Measurements from ENCODE around the gene CXXC5. TPM values are rescaled to one million over a fixed set of nuclear protein-coding genes. Genes with fewer than 3 reads are reported as not detected.

The CXXC5 gene
- total and polyA plus RNA-seq, 9 of the 15 experiments (the other 6 are each of a cell fraction or from before 2014, with no cell fraction given) = 1.9 to 123 (median 45.8) TPM

DNA sequence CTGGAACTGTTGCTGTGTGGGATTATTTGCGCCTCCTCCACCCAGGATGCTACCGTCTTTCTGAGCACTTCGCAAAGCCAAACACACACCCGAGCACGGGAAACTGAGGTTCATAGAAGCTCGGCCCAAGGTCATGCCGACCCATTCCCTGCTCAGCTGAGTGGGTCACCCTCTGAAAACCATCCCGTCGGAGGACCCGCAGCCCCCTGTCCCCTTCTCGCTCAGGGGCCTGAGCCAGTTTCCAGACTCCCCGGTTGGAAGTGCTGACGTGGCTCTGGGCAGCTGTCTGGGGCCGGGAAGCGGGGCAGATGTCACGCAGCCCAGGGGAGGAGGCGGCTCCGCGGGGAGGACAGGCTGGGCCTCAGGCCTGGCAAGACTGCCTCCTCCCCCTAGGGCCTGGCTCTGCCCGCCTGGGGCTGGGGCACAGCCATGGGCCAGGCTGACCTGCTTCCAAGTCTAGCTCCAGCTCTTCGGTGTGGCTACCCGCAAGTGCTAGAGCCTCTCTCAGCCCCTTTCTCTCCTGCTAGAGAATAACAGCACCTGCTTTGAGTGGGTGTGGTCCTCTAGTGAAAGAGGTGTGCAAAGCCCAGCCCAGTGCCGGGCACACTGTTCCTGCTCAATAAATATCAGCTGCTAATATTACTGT lies 9.9 kb upstream of the CXXC5 start (continued):
- TF ChIP-seq, protein P1, sequence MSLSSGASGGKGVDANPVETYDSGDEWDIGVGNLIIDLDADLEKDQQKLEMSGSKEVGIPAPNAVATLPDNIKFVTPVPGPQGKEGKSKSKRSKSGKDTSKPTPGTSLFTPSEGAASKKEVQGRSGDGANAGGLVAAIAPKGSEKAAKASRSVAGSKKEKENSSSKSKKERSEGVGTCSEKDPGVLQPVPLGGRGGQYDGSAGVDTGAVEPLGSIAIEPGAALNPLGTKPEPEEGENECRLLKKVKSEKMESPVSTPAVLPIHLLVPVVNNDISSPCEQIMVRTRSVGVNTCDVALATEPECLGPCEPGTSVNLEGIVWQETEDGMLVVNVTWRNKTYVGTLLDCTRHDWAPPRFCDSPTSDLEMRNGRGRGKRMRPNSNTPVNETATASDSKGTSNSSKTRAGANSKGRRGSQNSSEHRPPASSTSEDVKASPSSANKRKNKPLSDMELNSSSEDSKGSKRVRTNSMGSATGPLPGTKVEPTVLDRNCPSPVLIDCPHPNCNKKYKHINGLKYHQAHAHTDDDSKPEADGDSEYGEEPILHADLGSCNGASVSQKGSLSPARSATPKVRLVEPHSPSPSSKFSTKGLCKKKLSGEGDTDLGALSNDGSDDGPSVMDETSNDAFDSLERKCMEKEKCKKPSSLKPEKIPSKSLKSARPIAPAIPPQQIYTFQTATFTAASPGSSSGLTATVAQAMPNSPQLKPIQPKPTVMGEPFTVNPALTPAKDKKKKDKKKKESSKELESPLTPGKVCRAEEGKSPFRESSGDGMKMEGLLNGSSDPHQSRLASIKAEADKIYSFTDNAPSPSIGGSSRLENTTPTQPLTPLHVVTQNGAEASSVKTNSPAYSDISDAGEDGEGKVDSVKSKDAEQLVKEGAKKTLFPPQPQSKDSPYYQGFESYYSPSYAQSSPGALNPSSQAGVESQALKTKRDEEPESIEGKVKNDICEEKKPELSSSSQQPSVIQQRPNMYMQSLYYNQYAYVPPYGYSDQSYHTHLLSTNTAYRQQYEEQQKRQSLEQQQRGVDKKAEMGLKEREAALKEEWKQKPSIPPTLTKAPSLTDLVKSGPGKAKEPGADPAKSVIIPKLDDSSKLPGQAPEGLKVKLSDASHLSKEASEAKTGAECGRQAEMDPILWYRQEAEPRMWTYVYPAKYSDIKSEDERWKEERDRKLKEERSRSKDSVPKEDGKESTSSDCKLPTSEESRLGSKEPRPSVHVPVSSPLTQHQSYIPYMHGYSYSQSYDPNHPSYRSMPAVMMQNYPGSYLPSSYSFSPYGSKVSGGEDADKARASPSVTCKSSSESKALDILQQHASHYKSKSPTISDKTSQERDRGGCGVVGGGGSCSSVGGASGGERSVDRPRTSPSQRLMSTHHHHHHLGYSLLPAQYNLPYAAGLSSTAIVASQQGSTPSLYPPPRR (CRISPR knock-in tag; IDR thresholded peaks at IDR 0.05; ENCODE audit: borderline replicate concordance) = no peak
- TF ChIP-seq MYNN (IDR thresholded peaks at IDR 0.05) (no peak), MYNN (CRISPR knock-in tag; IDR thresholded peaks at IDR 0.05) (no peak), ZEB2 (IDR thresholded peaks at IDR 0.05) (no peak), TCF15 (CRISPR knock-in tag; IDR thresholded peaks at IDR 0.05) (0 out of 2 replicates have a peak, but pooled peaks have one; percentile 57), ZNF197 (CRISPR knock-in tag; IDR thresholded peaks at IDR 0.05; ENCODE audit: low read depth) (no peak), DACH1 (IDR thresholded peaks at IDR 0.05; ENCODE audit: partially characterized antibody) (no peak), PREB (CRISPR knock-in tag; IDR thresholded peaks at IDR 0.05) (no peak), EWSR1 (IDR thresholded peaks at IDR 0.05; ENCODE audit: borderline replicate concordance, low read depth, partially characterized antibody) (no peak), SIRT6 (IDR thresholded peaks at IDR 0.05; ENCODE audit: low read depth, low read length) (no peak), FOXP4 (CRISPR knock-in tag; IDR thresholded peaks at IDR 0.05; ENCODE audit: borderline replicate concordance) (no peak), SIN3A (IDR thresholded peaks at IDR 0.05; ENCODE audit: borderline replicate concordance in 2 of 2, control insufficient read depth in 1 of 2, low read depth in 2 of 2, low read length in 2 of 2) (0 out of 4 replicates have a peak, but pooled peaks of 1 of the 2 experiments have one; percentile 8)
- TF ChIP-seq, protein P2, sequence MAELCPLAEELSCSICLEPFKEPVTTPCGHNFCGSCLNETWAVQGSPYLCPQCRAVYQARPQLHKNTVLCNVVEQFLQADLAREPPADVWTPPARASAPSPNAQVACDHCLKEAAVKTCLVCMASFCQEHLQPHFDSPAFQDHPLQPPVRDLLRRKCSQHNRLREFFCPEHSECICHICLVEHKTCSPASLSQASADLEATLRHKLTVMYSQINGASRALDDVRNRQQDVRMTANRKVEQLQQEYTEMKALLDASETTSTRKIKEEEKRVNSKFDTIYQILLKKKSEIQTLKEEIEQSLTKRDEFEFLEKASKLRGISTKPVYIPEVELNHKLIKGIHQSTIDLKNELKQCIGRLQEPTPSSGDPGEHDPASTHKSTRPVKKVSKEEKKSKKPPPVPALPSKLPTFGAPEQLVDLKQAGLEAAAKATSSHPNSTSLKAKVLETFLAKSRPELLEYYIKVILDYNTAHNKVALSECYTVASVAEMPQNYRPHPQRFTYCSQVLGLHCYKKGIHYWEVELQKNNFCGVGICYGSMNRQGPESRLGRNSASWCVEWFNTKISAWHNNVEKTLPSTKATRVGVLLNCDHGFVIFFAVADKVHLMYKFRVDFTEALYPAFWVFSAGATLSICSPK (IDR thresholded peaks at IDR 0.05; ENCODE audit: borderline replicate concordance) = no peak
- TF ChIP-seq, protein P3, sequence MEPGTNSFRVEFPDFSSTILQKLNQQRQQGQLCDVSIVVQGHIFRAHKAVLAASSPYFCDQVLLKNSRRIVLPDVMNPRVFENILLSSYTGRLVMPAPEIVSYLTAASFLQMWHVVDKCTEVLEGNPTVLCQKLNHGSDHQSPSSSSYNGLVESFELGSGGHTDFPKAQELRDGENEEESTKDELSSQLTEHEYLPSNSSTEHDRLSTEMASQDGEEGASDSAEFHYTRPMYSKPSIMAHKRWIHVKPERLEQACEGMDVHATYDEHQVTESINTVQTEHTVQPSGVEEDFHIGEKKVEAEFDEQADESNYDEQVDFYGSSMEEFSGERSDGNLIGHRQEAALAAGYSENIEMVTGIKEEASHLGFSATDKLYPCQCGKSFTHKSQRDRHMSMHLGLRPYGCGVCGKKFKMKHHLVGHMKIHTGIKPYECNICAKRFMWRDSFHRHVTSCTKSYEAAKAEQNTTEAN (CRISPR knock-in tag; IDR thresholded peaks at IDR 0.05) = no peak

All from K562 (cell line).